NCI-H187 treated with DMSO at 0.1 percent for 48 hours (cell line): ENCODE measurements around the gene F13B.
"Not testable (repeated sequence)": the region's sequence is repeated elsewhere in the genome, so short reads cannot be mapped to it uniquely, and the experiment has no call there.

Source experiments
- DNase-seq: peaks from one replicate; lab custom pipeline; 2025; lab: John Stamatoyannopoulos, UW

The F13B gene

DNA sequence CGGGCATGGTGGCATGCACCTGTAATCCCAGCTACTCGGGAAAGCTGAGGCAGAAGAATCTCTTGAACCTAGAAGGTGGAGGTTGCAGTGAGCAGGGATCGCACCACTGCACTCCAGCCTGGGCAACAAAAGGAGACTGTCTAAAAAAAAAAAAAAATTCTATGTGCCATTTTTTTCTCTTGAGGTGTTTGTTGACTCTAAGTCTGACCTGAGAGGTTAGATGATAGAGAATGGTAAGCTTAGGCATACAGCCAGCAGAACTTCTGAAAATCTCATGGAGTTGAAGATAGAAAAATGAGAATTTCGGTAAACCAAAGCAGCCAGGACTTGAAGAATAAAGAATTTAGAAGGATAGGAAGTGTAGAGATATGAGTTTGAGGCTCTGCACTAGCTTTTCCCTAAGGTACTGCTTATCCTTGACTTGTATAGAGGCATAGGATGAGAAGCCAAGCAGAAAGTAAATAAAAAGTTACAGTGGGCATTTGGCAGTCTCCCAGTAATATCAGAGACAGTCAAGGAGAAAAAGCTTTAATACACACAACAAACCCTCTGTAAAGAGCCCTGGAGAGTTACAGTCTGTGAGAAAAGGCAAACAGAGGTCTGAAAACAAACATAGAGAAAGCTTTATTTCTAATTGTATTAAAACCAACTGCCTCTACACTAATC lies 24.3 kb downstream of the F13B start:
- DNase-seq: peak; percentile 55

- DNase-seq: no peak
Observed at GRCh38 chr1:197041486-197042353, 25.3 kb downstream of the F13B start.

- no peak for DNase-seq
Observed at GRCh38 chr1:197036861-197037260, 30.2 kb downstream of the F13B start.

- DNase-seq: not testable (repeated sequence)
Observed at GRCh38 chr1:197034631-197035339, 32.3 kb downstream of the F13B start.

DNA sequence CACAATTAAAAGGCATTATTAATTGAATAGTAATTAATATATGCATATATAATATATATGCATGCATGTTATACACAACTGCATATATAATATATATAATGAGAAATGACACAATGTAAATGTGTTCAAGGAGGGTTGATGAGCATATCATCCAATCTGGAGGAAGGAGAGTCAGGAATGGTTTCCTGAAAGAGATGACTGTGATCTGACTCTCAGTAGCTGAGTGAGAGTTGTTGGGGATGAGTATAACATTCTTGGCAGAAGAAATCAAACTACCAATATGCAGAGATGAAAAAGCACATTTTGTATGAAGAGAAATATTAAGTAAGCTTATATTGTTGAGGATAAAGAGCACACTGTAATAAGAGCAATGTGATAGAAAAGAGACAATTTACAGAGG lies 37.3 kb downstream of the F13B start:
- DNase-seq: no peak

- DNase-seq: no peak
Observed at GRCh38 chr1:197027359-197027758, 39.7 kb downstream of the F13B start.

GRCh38 chr1:197024460-197024859 lies 42.6 kb downstream of the F13B start:
- no peak for DNase-seq

DNA sequence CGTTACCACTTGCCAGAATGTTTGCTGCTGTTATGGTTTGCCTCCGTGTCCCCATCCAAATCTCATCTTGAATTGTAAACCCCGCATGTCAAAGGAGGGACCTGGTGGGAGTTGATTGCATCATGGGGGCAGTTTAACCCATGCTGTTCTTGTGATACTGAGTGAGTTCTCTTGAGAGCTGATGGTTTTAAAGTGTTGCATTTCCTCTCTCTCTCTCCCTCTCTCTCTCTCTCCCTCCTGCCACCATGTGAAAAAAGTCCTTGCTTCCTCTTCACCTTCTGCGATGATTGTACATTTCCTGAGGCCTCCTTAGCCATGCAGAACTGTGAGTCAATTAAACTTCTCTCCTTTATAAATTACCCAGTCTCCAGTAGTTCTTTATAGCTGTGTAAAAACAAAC lies 45.3 kb downstream of the F13B start:
- no peak for DNase-seq

- no peak for DNase-seq
Observed at GRCh38 chr1:197017558-197018146, 49.4 kb downstream of the F13B start.

GRCh38 chr1:197016751-197017150 lies 50.3 kb downstream of the F13B start:
- DNase-seq: no peak

- DNase-seq: no peak
Observed at GRCh38 chr1:197013234-197013633, 53.8 kb downstream of the F13B start.

- no peak for DNase-seq
Observed at GRCh38 chr1:197011614-197012013, 55.4 kb downstream of the F13B start.

DNA sequence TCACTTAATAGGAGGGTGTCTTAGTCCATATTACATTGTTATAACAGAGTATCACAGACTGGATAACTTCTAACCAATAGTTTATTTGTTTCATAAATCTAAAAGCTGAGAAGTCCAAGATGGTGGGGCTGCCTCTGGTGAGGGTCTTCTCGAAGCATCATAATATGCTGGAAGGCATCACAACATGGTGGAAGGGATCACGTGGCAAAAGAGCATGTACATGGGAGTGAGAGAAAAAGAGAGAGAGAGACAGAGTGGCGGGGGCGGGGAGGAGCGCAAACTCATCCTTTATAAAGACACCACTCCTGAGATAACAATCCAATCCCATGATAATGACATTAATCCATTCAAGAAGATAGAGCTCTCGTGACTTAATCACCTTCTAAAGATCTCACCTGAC lies 58.2 kb downstream of the F13B start:
- no peak for DNase-seq

- no peak for DNase-seq
Observed at GRCh38 chr1:197003132-197003531, 63.9 kb downstream of the F13B start.

DNA sequence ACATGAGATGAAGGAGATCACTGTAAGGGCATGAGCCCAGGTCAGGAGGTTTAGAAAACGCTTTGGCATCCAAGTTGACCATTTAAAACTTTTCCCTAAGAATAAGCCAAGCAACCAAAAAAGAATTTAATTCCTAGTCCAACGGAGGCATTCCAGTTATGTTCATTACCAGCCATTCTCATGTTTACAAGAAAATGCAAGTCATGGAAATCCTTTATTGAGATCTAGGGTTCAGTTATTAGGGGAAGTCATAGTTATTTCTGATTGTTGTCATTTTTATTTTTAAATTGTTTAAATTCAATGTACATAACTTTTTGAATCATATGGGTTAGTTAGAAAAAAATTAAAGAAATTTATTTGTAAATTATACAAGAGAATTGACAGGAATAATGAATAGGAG lies 65.2 kb downstream of the F13B start:
- DNase-seq: no peak

DNA sequence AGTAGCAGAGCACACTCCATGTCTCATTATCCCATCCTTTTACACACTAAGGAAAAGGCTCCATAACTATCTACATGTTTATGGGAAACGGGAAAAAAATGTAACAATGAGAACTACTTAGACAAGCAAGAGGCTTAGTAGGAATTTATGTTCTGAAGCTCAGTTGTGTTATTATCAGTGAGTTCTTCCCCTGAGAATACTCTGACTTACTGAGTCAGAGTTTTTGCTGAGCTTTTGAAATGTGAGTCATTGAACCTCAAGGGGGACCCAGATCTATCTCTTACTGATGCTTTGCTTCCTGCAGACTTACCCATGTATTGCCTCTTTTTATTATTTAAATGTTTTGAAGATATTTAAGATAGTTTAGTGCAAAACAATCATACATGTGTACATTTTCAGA lies 69.6 kb downstream of the F13B start:
- DNase-seq: no peak

- DNase-seq: no peak
Observed at GRCh38 chr1:196993916-196994315, 73.1 kb downstream of the F13B start.

- peak; percentile 66 for DNase-seq
Observed at GRCh38 chr1:196991919-196992651, 75.0 kb downstream of the F13B start.
